GM23338 (cell line): ENCODE measurements around the gene S100A13. TPM values are rescaled to one million over a fixed set of nuclear protein-coding genes. Genes with fewer than 3 reads are reported as not detected.

Experiments
- ATAC-seq: fragments of 200-7000 bp; cut with Tn5 transposase; 3 replicates; pipeline ENCODE4 v1.9.1; 2020
- DNase-seq: peaks from one replicate; pipeline ENCODE4 v3.0.0-alpha.2; 2015; ENCODE audit warnings: low spot score
- H2AFZ ChIP-seq: fragments of 200-600 bp; sonication (generic); 2 replicates; pipeline ENCODE4 v1.8.0; 2016; ENCODE audit warnings: antibody characterized with exemption, mild to moderate bottlenecking, moderate library complexity
- H3F3A ChIP-seq: fragments of 200-600 bp; sonication (generic); replicated peaks from 2 replicates; pipeline ENCODE4 v1.8.0; 2017; ENCODE audit warnings: antibody characterized with exemption, mixed run types, low read depth
- H3K27ac ChIP-seq: fragments of 200-600 bp; sonication (generic); 2 replicates; pipeline ENCODE4 v1.6.1; 2016; ENCODE audit warnings: low read depth
- H3K27me3 ChIP-seq: fragments of 200-600 bp; sonication (generic); 2 replicates; pipeline ENCODE4 v1.8.0; 2016; ENCODE audit warnings: mild to moderate bottlenecking, mixed run types, moderate library complexity; ENCODE audit not compliant: insufficient read depth
- H3K36me3 ChIP-seq: fragments of 200-600 bp; sonication (generic); 2 replicates; pipeline ENCODE4 v1.8.0; 2016; ENCODE audit warnings: mild to moderate bottlenecking; ENCODE audit not compliant: insufficient read depth
- H3K4me1 ChIP-seq: fragments of 200-600 bp; sonication (generic); 2 replicates; pipeline ENCODE4 v1.8.0; 2016; ENCODE audit warnings: mild to moderate bottlenecking, moderate library complexity; ENCODE audit not compliant: insufficient read depth
- H3K4me2 ChIP-seq: fragments of 200-600 bp; sonication (generic); 2 replicates; pipeline ENCODE4 v1.7.1; 2017; ENCODE audit warnings: mixed run types
- H3K4me3 ChIP-seq: fragments of 200-600 bp; sonication (generic); 2 replicates; pipeline ENCODE4 v1.6.1; 2016; ENCODE audit warnings: mixed run types
- H3K79me2 ChIP-seq: fragments of 200-600 bp; sonication (generic); replicated peaks from 2 replicates; pipeline ENCODE4 v1.8.0; 2017; ENCODE audit warnings: mild to moderate bottlenecking; ENCODE audit not compliant: insufficient read depth
- H3K9me2 ChIP-seq: fragments of 200-600 bp; sonication (generic); 2 replicates; pipeline ENCODE4 v1.8.0; 2017; ENCODE audit not compliant: insufficient read depth
- H4K20me1 ChIP-seq: fragments of 200-600 bp; sonication (generic); replicated peaks from 2 replicates; pipeline ENCODE4 v1.8.0; 2017; ENCODE audit warnings: mild to moderate bottlenecking; ENCODE audit not compliant: insufficient read depth
- H3K27ac Mint-ChIP-seq: 2 replicates; pipeline ENCODE4 v1.8.0; 2020; ENCODE audit warnings: inconsistent platforms, mild to moderate bottlenecking, moderate library complexity, mixed read lengths
- H3K27me3 Mint-ChIP-seq: 3 replicates; pipeline ENCODE4 v1.8.0; 2022; ENCODE audit warnings: low read depth, mild to moderate bottlenecking, moderate library complexity, mixed read lengths, inconsistent platforms; ENCODE audit not compliant: insufficient read depth, poor library complexity
- H3K36me3 Mint-ChIP-seq: 3 replicates; pipeline ENCODE4 v1.8.0; 2021; ENCODE audit warnings: low read depth, mild to moderate bottlenecking, inconsistent platforms, moderate library complexity, mixed read lengths
- H3K4me1 Mint-ChIP-seq: 3 replicates; pipeline ENCODE4 v1.8.0; 2020; ENCODE audit warnings: mild to moderate bottlenecking, inconsistent platforms, mixed read lengths
- H3K4me3 Mint-ChIP-seq: 3 replicates; pipeline ENCODE4 v1.8.0; 2021; ENCODE audit warnings: moderate library complexity, mild to moderate bottlenecking, inconsistent platforms, mixed read lengths
- H3K9me3 Mint-ChIP-seq: 3 replicates; pipeline ENCODE4 v1.8.0; 2020; ENCODE audit warnings: moderate library complexity, mild to moderate bottlenecking, inconsistent platforms, mixed read lengths
- CREB1 ChIP-seq: fragments of 250-450 bp; sonication (Bioruptor Pico); IDR thresholded peaks from 2 replicates; pipeline ENCODE4 v1.5.0; 2020; ENCODE audit warnings: low read depth, mild to moderate bottlenecking, moderate library complexity
- EZH2 ChIP-seq: fragments of 200-600 bp; sonication (generic); IDR thresholded peaks from one replicate; pipeline ENCODE4 v1.8.0; 2017; ENCODE audit warnings: antibody characterized with exemption, mild to moderate bottlenecking, low read depth; ENCODE audit not compliant: unreplicated experiment
- EZH2phosphoT487 ChIP-seq: fragments of 200-600 bp; sonication (generic); IDR thresholded peaks from one replicate; pipeline ENCODE4 v1.8.1; 2018; ENCODE audit warnings: antibody characterized with exemption; ENCODE audit not compliant: unreplicated experiment
- JUNB ChIP-seq: IDR thresholded peaks from one replicate; pipeline ENCODE4 v1.6.1; 2016; ENCODE audit warnings: antibody characterized with exemption; ENCODE audit not compliant: unreplicated experiment
- NANOG ChIP-seq: IDR thresholded peaks from 2 replicates; pipeline ENCODE4 v1.6.1; 2016; ENCODE audit warnings: antibody characterized with exemption, borderline replicate concordance
- POLR2AphosphoS5 ChIP-seq: IDR thresholded peaks from 2 replicates; pipeline ENCODE4 v1.6.1; 2016; ENCODE audit warnings: antibody characterized with exemption, low read depth
- STAT1 ChIP-seq: IDR thresholded peaks from one replicate; pipeline ENCODE4 v1.6.1; 2016; ENCODE audit warnings: antibody characterized with exemption; ENCODE audit not compliant: unreplicated experiment
- ZNF114 ChIP-seq: fragments of 250-450 bp; sonication (Bioruptor Pico); IDR thresholded peaks from 2 replicates; pipeline ENCODE4 v1.5.0; 2020; ENCODE audit warnings: mild to moderate bottlenecking, moderate library complexity
- ZNF331 ChIP-seq: fragments of 250-450 bp; sonication (Bioruptor Pico); IDR thresholded peaks from 2 replicates; pipeline ENCODE4 v1.5.0; 2020; ENCODE audit warnings: low read depth, mild to moderate bottlenecking, moderate library complexity
- polyA plus RNA-seq: library from polyadenylated mRNA; unstranded; fragments of >200 nt; fragmentation: Nextera tagmentation; extraction: Ambion mirVana; gene quantifications from 2 replicates; pipeline ENCODE4 v1.2.1, GENCODE V29; 2016
- total RNA-seq: library from RNA; depleted of rRNA; stranded (reverse); fragments of >200 nt; shearing (Covaris generic); gene quantifications from 2 replicates; pipeline ENCODE4 v1.2.3, GENCODE V29; 2014
- TF ChIP-seq, protein P1 (sequence below): IDR thresholded peaks from one replicate; pipeline ENCODE4 v1.6.1; 2018; ENCODE audit warnings: antibody characterized with exemption; ENCODE audit not compliant: unreplicated experiment
- TF ChIP-seq, protein P2 (sequence below), 2 experiments: fragments of 200-600 bp in 1 of 2; sonication (generic) in 1 of 2; conservative IDR thresholded peaks; 2 replicates each; pipeline versions ENCODE4 v1.5.1 to v1.6.1; 2016 to 2017; ENCODE audit warnings: antibody characterized with exemption in 2 of 2, low read depth in 2 of 2, mild to moderate bottlenecking in 2 of 2, moderate library complexity in 1 of 2
- TF ChIP-seq, protein P3 (sequence below): IDR thresholded peaks from 2 replicates; pipeline ENCODE4 v1.6.1; 2016; ENCODE audit warnings: antibody characterized with exemption
- TF ChIP-seq, protein P4 (sequence below): fragments of 250-450 bp; sonication (Bioruptor Pico); IDR thresholded peaks from 2 replicates; pipeline ENCODE4 v1.5.0; 2020; ENCODE audit warnings: mild to moderate bottlenecking, moderate library complexity

Gene S100A13
- total and polyA plus RNA-seq, 2 experiments from 2014 or later, result 32.7 to 165 TPM

DNA sequence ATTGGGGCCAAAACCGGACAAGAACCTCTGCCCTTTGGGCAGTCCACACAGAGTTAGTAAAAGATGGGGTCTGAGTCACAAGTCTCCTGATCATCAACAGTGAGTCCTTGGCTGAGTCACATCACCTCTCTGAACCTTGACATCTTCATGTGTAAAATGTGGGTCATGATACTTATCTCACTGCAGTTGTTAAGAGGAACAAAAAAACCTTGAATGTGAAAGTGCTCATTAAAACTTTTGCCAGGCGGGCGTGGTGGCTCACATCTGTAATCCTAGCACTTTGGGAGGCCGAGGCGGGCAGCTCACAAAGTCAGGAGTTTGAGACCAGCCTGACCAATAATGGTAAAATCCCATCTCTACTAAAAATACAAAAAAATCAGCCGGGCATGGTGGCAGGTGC lies 30.1 kb downstream of the S100A13 start:
- TF ChIP-seq, protein P1, sequence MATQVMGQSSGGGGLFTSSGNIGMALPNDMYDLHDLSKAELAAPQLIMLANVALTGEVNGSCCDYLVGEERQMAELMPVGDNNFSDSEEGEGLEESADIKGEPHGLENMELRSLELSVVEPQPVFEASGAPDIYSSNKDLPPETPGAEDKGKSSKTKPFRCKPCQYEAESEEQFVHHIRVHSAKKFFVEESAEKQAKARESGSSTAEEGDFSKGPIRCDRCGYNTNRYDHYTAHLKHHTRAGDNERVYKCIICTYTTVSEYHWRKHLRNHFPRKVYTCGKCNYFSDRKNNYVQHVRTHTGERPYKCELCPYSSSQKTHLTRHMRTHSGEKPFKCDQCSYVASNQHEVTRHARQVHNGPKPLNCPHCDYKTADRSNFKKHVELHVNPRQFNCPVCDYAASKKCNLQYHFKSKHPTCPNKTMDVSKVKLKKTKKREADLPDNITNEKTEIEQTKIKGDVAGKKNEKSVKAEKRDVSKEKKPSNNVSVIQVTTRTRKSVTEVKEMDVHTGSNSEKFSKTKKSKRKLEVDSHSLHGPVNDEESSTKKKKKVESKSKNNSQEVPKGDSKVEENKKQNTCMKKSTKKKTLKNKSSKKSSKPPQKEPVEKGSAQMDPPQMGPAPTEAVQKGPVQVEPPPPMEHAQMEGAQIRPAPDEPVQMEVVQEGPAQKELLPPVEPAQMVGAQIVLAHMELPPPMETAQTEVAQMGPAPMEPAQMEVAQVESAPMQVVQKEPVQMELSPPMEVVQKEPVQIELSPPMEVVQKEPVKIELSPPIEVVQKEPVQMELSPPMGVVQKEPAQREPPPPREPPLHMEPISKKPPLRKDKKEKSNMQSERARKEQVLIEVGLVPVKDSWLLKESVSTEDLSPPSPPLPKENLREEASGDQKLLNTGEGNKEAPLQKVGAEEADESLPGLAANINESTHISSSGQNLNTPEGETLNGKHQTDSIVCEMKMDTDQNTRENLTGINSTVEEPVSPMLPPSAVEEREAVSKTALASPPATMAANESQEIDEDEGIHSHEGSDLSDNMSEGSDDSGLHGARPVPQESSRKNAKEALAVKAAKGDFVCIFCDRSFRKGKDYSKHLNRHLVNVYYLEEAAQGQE, result no peak
- TF ChIP-seq ZNF114 (CRISPR knock-in tag) (no peak), JUNB (no peak), CREB1 (CRISPR knock-in tag) (no peak), EZH2 (no peak), EZH2phosphoT487 (no peak), NANOG (no peak), POLR2AphosphoS5 (no peak), ZNF331 (CRISPR knock-in tag) (no peak), STAT1 (no peak)
- TF ChIP-seq, protein P2, sequence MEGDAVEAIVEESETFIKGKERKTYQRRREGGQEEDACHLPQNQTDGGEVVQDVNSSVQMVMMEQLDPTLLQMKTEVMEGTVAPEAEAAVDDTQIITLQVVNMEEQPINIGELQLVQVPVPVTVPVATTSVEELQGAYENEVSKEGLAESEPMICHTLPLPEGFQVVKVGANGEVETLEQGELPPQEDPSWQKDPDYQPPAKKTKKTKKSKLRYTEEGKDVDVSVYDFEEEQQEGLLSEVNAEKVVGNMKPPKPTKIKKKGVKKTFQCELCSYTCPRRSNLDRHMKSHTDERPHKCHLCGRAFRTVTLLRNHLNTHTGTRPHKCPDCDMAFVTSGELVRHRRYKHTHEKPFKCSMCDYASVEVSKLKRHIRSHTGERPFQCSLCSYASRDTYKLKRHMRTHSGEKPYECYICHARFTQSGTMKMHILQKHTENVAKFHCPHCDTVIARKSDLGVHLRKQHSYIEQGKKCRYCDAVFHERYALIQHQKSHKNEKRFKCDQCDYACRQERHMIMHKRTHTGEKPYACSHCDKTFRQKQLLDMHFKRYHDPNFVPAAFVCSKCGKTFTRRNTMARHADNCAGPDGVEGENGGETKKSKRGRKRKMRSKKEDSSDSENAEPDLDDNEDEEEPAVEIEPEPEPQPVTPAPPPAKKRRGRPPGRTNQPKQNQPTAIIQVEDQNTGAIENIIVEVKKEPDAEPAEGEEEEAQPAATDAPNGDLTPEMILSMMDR (conservative IDR thresholded peaks at IDR 0.05; ENCODE audit: low read depth in 2 of 2), result no peak
- TF ChIP-seq, protein P3, sequence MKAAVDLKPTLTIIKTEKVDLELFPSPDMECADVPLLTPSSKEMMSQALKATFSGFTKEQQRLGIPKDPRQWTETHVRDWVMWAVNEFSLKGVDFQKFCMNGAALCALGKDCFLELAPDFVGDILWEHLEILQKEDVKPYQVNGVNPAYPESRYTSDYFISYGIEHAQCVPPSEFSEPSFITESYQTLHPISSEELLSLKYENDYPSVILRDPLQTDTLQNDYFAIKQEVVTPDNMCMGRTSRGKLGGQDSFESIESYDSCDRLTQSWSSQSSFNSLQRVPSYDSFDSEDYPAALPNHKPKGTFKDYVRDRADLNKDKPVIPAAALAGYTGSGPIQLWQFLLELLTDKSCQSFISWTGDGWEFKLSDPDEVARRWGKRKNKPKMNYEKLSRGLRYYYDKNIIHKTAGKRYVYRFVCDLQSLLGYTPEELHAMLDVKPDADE, result no peak
- TF ChIP-seq, protein P4, sequence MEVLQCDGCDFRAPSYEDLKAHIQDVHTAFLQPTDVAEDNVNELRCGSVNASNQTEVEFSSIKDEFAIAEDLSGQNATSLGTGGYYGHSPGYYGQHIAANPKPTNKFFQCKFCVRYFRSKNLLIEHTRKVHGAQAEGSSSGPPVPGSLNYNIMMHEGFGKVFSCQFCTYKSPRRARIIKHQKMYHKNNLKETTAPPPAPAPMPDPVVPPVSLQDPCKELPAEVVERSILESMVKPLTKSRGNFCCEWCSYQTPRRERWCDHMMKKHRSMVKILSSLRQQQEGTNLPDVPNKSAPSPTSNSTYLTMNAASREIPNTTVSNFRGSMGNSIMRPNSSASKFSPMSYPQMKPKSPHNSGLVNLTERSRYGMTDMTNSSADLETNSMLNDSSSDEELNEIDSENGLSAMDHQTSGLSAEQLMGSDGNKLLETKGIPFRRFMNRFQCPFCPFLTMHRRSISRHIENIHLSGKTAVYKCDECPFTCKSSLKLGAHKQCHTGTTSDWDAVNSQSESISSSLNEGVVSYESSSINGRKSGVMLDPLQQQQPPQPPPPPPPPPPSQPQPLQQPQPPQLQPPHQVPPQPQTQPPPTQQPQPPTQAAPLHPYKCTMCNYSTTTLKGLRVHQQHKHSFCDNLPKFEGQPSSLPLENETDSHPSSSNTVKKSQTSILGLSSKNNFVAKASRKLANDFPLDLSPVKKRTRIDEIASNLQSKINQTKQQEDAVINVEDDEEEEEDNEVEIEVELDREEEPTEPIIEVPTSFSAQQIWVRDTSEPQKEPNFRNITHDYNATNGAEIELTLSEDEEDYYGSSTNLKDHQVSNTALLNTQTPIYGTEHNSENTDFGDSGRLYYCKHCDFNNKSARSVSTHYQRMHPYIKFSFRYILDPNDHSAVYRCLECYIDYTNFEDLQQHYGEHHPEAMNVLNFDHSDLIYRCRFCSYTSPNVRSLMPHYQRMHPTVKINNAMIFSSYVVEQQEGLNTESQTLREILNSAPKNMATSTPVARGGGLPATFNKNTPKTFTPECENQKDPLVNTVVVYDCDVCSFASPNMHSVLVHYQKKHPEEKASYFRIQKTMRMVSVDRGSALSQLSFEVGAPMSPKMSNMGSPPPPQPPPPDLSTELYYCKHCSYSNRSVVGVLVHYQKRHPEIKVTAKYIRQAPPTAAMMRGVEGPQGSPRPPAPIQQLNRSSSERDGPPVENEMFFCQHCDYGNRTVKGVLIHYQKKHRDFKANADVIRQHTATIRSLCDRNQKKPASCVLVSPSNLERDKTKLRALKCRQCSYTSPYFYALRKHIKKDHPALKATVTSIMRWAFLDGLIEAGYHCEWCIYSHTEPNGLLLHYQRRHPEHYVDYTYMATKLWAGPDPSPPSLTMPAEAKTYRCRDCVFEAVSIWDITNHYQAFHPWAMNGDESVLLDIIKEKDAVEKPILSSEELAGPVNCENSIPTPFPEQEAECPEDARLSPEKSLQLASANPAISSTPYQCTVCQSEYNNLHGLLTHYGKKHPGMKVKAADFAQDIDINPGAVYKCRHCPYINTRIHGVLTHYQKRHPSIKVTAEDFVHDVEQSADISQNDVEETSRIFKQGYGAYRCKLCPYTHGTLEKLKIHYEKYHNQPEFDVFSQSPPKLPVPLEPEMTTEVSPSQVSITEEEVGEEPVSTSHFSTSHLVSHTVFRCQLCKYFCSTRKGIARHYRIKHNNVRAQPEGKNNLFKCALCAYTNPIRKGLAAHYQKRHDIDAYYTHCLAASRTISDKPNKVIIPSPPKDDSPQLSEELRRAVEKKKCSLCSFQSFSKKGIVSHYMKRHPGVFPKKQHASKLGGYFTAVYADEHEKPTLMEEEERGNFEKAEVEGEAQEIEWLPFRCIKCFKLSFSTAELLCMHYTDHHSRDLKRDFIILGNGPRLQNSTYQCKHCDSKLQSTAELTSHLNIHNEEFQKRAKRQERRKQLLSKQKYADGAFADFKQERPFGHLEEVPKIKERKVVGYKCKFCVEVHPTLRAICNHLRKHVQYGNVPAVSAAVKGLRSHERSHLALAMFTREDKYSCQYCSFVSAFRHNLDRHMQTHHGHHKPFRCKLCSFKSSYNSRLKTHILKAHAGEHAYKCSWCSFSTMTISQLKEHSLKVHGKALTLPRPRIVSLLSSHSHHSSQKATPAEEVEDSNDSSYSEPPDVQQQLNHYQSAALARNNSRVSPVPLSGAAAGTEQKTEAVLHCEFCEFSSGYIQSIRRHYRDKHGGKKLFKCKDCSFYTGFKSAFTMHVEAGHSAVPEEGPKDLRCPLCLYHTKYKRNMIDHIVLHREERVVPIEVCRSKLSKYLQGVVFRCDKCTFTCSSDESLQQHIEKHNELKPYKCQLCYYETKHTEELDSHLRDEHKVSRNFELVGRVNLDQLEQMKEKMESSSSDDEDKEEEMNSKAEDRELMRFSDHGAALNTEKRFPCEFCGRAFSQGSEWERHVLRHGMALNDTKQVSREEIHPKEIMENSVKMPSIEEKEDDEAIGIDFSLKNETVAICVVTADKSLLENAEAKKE, result no peak
- no peak overlapping the region; the same call in 1 of the 2 replicates for H2AFZ ChIP-seq
- H3K4me1 ChIP-seq, result peaks cover 13% of the 10 kb centered on the region
- DNase-seq, result no peak
- H3K4me2 ChIP-seq, result no peak overlapping the region
- 0 out of 2 replicates have a peak, but pooled peaks cover 14% of the 10 kb centered on the region for H3F3A ChIP-seq
- peaks cover 8% of the 10 kb centered on the region for H3K27me3 Mint-ChIP-seq
- H3K4me3 ChIP-seq, result no peak overlapping the region
- no peaks in the 10 kb centered on the region for H3K36me3 Mint-ChIP-seq
- H3K79me2 ChIP-seq, result no peaks in the 10 kb centered on the region
- no peaks in the 10 kb centered on the region for H4K20me1 ChIP-seq
- H3K27ac Mint-ChIP-seq, result no peak overlapping the region
- H3K4me3 Mint-ChIP-seq, result no peak overlapping the region
- no peak overlapping the region for H3K27ac ChIP-seq
- H3K36me3 ChIP-seq, result no peaks in the 10 kb centered on the region
- no peaks in the 10 kb centered on the region for H3K9me3 Mint-ChIP-seq
- no peak for ATAC-seq
- H3K4me1 Mint-ChIP-seq, result peaks cover 23% of the 10 kb centered on the region
- H3K27me3 ChIP-seq, result no peaks in the 10 kb centered on the region
- no peaks in the 10 kb centered on the region for H3K9me2 ChIP-seq
